GM19467 (cell line): ENCODE results near the gene TATDN2.
"Not testable (repeated sequence)": the region's sequence is repeated elsewhere in the genome, so short reads cannot be mapped to it uniquely, and the experiment has no call there.

Experiments
- ATAC-seq: cut with Tn5 transposase; IDR thresholded peaks from one replicate; pipeline ENCODE4 v1.9.1; 2021; ENCODE audit warnings: mild to moderate bottlenecking, moderate library complexity; ENCODE audit not compliant: unreplicated experiment

The TATDN2 gene

DNA sequence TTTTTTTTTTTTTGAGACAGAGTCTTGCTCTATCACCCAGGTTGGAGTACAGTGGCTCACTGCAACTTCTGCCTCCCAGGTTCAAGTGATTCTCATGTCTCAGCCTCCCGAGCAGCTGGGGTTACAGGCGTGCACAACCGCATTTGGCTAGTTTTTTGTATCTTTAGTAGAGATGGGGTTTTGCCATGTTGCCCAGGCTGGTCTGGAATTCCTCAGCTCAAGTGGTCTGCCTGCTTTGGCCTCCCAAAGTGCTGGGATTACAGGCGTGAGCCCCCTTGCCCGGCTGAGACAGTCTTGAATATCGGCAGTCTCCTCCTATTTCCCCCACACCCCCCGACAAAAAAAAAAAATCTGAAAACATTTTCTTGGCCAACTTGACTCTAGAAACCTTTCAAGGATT, 18.7 kb downstream of the TATDN2 start:
- not testable (repeated sequence) for ATAC-seq

DNA sequence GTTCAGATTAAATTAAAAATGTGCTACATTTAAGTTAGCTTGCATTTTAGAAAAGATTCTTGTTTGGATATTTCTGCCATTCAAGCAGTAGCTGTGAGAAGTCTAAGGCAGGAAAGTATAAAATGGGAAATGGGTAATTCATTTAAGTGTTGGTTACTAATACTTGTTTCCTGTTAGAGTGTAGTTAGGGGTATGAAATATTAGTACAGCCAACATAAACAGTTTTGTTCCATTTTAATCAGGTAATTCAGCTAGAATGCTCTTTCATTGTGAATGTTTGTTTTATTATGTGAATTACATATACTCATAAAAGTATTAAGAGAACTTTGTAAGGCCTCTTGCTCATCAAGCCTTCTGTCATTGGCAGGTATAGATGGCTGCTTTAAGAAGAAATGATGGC, 19.9 kb downstream of the TATDN2 start:
- no peak for ATAC-seq

DNA sequence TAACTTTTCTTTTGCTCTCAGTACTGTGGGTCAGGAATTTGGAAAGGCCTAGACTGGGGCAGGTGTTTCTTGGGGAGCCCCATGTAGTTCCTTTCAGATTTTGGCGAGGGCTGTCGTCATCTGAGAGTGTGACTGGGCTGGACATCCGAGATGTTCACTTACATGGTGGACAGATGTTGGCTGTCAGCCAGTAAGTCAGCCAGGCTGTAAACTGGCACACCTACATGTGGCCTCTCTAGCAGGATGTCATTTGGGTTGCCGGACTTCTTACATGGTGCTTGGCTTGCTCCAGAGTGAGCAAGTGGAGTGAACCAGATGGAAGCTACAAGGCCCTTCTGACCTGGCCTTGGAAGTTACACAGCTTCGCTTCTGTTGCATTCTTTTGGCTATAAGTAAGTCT, 20.7 kb downstream of the TATDN2 start:
- ATAC-seq = no peak

DNA sequence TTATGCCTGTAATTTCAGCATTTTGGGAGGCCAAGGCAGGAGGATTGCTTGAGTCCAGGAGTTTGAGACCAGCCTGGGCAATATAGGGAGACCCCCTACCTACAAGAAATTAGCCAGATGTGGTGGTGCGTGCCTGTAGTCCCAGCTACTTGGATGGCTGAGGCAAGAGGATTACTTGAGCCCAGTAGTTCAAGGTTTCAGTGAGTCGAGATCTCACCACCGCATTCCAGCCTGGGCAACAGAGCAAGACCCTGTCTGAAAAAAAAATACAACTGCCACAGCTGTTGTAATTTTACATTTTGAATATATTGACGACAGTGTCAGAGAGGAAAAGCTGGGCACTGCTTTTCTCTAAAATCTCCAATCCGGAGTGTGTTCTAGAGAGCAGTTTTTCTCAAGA, 21.2 kb downstream of the TATDN2 start:
- ATAC-seq = no peak

DNA sequence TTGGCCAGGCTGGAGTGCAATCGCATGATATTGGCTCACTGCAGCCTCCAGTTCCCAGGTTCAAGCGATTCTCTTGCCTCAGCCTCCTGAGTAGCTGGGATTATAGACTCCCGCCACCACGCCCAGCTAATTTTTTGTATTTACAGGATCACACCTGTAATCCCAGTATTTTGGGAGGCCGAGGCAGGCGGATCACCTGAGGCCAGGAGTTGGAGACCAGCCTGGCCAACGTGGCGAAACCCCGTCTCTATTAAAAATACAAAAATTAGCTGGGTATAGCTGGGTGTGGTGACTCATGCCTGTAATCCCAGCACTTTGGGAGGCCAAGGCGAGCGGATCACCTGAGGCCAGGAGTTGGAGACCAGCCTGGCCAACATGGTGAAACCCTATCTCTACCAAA, 24.2 kb downstream of the TATDN2 start:
- ATAC-seq = not testable (repeated sequence)

DNA sequence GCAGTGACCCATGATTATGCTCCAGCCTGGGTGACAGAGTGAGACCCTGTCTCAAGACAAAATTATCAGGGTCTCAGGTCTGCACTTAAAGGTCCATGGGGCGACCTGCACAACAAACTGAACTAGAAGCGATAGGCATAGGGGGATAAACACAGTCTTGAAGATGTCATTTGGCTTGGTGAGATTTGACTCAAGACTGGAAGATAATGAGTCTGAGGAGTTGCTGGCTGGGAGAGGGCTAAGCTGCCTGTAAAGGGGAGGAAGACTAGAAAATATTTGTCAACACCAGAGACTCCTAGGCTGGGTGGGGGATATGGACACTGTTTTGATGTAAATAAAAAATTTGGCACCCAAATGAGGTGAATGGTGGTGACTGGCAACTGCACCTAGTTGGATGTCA, 24.7 kb downstream of the TATDN2 start:
- ATAC-seq = no peak

DNA sequence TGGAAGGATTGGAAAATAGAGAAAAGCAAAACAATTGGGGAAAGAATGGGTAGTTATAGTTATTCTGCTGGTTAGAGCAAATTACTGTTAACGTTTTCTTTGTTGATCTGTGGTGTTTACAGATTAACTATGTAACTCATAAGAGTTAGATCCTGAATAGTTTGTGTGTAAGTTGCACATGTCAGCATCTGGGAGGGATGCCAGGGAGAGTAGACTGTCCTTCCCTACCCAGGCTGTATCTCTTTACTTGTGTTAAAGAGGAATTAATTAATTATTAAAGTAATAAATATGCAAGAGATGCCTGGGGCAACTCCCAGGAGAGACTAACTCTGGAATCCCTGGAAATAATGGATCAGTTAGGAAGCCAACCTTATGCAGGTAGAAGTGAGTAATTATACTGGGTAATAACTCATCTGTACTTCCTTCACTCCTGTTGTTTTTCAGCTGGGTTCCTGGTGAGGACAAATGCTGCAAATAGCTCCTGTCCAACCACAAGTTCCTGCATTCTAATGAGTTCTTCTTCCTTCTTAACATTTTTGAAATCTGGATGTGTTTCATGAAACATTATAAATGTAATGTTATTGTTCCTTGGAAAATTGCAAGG, 25.5 kb downstream of the TATDN2 start:
- no peak for ATAC-seq

DNA sequence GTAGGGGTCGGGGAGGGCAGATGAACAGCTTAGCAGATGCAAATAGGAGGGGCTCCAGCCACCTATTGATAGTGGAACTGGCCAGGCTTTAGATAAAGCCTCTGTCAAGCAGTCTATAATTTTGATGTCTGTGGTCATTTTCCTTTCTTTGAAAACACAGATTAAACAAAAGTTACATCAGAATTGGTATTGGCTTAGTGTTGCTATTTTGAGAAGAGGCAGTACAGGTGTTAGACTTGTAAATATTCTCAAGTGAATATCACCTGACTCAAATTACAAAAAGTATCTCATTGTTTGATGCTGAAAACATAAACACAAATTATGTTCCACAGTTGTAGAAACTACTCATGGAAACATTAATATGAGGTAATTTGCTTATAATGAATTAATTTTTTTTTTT, 26.3 kb downstream of the TATDN2 start:
- ATAC-seq = no peak

DNA sequence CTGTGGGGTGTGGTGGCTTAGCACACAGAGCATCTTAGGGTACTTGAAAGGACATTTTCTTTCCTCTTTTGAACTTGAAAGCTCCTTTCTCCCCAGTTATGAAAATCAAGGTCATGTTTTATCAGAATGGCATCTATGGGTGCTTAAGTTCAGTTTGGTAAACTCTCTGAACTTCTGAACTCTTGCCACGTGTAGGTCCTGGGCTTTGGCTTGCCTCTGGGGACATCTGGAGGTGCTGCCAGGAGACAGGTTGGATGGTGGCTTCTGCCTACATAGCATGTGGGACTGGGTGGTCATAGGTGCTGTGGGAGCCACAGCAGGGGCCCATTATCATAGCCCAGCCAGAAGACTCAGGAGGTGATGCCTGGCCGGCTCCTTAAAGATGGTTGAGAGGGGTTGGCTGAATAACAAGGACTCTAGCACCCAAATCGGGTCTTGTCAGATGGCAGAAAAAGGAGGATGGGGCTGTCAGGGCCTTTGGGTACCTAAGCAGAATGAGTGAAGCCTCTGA, 28.9 kb downstream of the TATDN2 start:
- ATAC-seq = no peak

DNA sequence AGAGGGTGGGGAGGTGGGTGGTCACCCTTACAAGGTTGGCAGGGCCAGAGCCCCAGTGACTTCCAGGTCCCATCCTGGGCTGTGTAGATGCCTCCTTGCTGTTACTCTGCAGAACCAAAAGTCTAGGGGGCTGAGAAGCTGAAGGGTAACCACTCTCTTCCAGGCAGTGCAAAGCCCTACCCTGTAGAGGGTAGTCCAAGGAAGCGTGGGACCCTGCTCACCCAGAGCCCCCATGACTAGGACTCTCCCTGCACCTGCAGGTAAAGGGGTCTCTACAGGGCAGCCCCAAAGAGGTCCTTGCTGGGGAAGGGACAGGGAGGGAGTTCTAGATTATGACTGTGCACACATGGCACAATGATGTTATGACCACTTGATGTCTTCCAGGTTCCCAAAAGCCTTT, 30.2 kb downstream of the TATDN2 start:
- no peak for ATAC-seq

DNA sequence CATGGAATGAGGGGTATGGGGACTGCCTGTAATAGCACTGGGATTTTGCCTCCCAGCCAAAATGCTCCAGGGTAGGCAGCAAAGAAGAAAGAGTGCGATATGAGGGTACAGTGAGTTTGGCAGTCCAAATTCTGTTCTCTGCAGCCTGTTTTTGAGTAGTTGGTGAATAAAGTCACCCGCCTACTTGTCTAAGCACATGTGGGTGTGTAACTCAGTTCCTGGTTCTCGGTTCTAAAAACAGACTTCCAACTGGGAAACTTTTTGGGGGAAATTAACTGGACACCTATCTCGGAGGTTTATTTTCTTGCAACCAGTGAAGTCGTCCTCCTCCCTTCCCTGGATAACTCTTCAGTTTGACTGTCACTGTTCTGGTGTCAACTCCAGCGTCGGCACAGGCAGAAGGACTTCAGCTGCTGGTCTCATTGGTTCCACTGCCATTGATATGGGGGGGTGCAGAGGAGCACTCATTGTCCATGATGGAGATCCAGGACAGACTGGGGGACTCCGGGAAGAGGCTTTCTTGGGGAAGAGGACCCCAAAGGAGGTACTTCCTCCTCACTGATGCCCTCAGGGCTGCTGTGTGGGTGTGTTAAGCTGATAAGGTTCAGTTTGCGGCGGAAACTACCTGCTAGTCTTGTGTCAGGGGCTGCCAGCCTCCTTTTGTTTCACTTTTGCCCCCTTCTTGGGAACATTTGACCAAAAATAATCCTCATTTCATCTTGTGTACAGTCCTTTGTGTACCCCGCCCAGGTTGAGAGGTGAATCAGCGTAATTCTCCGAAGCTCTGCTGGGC, 31.3 kb downstream of the TATDN2 start:
- no peak for ATAC-seq

DNA sequence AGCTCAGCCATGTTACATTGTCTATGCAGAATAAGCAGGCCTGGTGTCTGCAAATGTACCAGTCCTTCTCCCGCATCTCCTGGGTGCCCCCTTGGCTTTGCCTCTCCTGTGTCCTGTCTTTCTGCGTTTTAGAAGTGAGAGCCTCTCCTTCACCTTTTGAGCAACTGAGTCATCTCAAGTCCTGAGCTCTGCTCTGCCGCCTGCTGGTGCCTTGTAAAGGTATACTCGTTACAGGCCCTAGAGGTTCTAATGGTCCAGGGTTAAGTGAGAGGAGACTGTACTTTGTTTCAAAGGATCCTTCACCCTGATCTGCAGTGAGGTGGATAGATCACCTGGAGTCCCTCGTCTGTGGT, 31.9 kb downstream of the TATDN2 start:
- ATAC-seq = no peak

DNA sequence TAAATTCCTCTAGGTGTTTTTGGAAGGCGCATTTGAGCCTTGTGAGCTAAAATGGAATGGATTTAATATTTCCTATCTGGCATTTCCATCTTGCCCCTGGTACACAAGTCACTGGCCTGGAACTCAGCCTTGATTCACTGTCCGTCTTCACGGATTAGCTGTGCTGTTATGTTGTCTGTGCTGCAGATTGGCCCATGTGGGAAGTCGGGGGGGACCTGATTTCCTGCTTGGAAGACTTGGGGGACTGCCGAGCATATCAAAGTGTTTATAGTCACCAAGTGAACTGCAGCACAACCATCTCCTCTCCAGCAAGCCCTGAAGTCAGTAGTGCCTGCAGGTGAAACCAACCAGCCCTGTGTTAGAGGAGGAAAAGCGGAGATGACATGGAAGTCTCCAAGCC, 32.3 kb downstream of the TATDN2 start:
- no peak for ATAC-seq

DNA sequence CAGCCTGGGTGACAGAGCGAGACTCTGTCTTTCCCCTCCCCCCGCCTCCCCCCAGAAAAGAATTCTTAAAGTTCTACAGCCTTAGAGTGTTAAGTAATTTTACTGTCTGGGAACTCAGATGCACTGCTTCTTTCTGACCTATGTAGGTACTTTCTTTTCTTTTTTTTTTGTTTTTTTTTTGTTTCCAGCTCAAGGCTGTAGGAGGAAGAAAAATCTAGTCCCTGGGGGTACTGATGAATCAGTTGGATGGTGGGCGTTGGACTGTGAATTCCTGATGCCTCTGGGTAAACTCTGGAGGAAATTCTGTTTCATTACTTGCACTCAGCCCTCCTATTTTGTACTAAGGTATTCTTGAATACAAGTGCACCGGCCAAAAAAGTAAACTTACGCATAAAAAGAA, 33.7 kb downstream of the TATDN2 start:
- ATAC-seq = no peak

DNA sequence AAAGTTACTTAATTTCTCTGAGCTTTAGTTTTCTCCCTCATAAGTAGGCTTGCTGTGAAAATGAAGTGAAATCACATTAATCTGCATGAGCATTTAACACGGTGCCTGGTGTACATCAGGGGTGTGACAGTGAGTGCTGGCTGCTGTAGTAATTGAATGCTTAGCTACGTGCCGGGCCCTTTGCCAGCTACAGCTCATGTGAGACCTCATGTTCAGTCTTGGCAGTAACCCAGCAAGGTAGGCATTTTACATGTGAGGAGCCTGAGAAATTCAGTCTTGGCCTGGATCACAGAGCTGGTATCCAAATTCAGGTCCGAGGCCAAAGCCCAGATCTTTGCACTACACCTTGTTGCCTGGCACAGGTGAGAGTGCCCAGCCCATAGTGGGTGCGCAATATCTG, 35.4 kb downstream of the TATDN2 start:
- no peak for ATAC-seq

DNA sequence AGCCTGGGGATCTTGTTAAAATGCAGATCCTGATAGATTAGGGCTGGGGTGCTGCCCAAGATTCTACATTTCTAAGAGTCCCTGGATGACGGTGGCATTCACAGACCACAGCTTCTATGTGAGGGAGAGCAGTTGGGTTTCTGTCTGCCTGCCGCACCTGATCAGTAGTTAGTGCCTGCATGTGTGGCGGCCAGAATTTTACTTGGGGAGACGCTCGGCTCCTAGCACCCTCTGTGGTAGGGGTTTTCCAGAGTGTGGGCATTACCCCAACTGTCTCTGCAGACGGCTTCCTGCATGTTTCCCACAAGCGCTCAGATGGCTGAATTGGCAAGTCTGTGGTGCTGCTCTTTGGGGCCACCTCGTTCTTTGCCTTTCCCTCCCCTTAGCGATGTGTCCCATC, 36.2 kb downstream of the TATDN2 start:
- no peak for ATAC-seq

DNA sequence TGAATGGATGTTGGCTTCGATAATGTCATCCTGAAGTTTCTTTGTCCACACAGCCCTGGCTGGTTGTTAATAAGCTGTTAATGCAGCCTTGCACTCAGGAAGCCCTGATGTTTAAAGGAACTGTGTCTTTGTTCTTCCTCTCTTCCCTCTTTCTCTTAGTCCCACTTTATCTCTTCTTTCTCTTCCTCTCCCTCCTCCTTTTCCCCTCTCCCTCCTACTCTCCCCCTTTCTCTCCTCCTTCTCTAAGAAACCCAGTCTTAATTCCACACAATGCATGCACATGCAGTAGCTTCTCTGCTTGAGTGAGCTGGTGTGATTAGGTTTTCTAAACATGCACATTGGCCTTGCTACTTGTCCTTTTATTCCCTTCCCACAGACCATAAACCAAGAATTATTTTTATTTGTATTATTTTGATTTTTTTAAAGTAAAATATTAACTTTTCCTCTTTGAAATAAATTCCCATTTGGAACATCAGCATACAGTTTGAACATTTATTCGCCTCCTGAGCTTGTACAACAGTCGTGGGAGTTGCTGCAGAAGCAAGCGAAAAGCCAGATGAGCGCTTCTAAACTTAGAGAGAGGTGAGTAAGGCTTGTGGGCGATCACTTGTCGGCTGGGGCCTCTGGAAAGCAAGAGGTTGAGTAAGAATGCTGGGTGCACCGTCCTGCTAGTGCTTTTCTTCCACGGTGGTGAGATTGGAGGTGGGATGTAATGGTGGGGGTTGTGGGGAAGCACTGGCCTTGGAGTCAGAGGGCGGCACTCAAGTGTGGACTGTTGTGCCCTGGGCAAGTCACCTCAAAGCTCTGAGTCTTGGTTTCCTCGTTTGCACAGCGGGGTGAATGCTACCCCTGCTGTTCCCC, 37.2 kb downstream of the TATDN2 start:
- ATAC-seq = no peak

DNA sequence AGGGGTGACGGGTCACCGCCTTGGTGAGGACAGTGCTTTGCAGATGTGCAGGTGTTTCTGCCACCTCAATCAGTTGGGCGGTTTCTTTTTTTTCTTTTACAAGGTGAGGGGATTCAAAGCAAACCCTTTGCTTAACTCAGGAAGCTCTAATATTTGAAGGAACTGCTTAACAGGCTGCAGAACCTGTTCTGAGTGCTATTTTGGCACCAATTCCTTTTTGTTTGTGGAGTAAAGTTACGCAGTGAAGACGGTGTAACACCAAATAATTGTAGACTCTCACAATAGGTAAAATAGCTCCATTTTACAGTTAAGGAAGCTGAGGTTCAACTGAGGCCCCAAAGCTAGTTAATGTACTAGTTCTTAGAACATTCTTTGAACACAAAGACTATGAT, 37.9 kb downstream of the TATDN2 start:
- ATAC-seq = no peak

DNA sequence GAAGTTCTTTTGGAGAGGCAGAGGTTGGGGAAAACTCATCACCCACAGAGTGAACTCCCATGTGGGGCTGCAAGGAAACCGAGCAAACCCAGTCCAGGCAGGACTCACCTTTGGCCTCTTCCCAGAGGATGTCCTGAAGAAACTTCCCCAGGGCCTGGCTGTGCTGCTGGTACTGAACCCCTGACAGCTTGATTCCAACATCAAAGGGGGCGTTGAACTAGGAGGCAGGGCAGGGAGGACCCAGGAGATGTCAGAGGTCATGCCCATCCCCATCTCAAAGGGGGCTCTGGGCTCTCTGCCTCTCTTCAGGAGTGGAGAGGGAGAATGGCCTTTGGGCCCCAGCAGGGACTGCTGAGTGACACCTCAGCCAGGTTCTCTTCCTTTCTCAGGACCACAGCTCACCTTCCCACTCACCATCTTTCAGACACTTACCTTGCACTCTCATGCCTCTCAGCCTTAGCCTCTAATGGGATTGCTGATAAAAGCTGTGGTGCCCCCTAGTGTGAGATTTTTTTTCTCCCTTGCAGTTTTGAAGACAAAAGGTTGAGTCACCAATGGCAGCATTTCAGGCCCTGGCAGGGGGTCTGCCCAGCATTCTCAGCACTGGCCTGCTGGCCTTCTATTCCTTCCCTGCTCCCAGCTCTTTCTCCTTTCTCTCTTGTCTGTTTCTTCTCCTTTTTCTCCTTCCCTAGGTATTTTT, 38.5 kb downstream of the TATDN2 start:
- no peak for ATAC-seq

DNA sequence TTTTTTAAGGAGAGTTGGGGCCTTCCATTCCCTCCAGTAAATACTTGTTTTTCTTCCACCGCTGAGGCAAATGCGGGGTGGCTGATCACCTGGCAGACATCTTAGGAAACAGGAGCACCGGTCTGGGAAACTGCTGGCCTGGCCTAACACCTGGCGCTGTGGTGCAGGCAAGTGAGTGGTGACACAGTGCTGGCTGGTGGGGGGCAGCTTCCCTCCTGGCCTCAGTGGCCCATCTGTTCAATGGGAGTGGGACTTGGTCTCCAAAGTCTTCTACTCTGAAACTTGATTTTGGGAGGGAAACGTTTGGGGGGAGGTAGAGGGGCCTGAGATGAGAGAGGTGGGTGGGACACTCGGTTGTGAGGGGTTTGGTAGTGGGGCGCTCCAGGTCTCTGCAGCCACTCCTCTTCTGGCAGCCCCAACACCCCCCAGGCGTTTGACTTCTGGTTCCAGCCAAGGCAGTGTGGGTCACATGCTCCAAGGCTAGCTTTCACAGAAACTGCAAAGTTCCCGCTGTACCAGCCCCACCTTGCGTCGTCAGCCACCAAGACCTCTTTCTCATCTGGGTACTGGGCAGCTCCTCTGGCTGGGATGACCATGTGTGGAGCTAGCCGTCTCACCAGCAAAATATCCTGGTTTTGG, 39.8 kb downstream of the TATDN2 start:
- no peak for ATAC-seq

DNA sequence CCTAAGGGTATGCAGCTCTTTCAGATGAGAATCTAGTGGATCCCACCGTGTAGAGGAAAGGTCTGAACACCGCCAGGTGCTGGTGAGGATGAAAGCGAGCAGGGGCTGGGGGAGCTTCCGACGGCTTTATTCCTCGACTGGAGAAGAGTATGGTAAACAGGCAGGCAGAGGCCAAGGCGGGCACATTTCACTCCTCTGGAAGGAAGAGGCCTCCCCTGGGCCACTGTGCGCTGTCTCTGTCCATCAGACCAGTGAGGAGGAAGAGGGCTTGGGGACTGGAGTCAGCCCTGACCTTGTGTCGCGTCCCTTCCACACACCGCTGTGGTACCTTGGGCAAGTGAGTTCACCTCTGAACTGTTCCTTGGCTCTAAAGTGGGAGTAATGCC, 40.3 kb downstream of the TATDN2 start:
- ATAC-seq = no peak
